Stimulated activated naive B cell treated with anti-CD40 and anti-IgM and Interleukin-4, amounts not matched to agents 10 μg/mL and 1 μg/mL and 100 μg/mL, for 72 hours (primary cell): ENCODE results near the gene BACE2.
A peak's percentile ranks its signal among the peaks of the same experiment; 100 is the strongest.
"Not testable (repeated sequence)": the region's sequence is repeated elsewhere in the genome, so short reads cannot be mapped to it uniquely, and the experiment has no call there.

Source experiments
- ATAC-seq, 2 donors: fragments of 150-1000 bp; cut with Tn5 transposase; replicated peaks; 2 replicates each; pipeline ENCODE4 v1.10.0; 2021; ENCODE audit warnings: moderate library complexity in 1 of 2
- DNase-seq: peaks from one replicate; pipeline ENCODE4 v3.0.0; 2021
- H3K27ac Mint-ChIP-seq: one replicate; pipeline ENCODE4 v1.8.0; 2022; ENCODE audit warnings: mild to moderate bottlenecking, mixed read lengths
- H3K27me3 Mint-ChIP-seq, 2 donors: one replicate each; pipeline ENCODE4 v1.8.0; 2022; ENCODE audit warnings: mixed read lengths in 2 of 2
- H3K36me3 Mint-ChIP-seq, 2 donors: one replicate each; pipeline ENCODE4 v1.8.0; 2022; ENCODE audit warnings: mixed read lengths in 2 of 2, mild to moderate bottlenecking in 1 of 2
- H3K4me1 Mint-ChIP-seq, 2 donors: one replicate each; pipeline ENCODE4 v1.8.0; 2022; ENCODE audit warnings: mixed read lengths in 2 of 2, mild to moderate bottlenecking in 1 of 2
- H3K4me3 Mint-ChIP-seq, 2 donors: one replicate each; pipeline ENCODE4 v1.8.0; 2022; ENCODE audit warnings: mild to moderate bottlenecking in 2 of 2, mixed read lengths in 2 of 2, moderate library complexity in 1 of 2
- H3K9me3 Mint-ChIP-seq, 2 donors: one replicate each; pipeline ENCODE4 v1.8.0; 2022; ENCODE audit warnings: mixed read lengths in 2 of 2, mild to moderate bottlenecking in 1 of 2

Gene BACE2

DNA sequence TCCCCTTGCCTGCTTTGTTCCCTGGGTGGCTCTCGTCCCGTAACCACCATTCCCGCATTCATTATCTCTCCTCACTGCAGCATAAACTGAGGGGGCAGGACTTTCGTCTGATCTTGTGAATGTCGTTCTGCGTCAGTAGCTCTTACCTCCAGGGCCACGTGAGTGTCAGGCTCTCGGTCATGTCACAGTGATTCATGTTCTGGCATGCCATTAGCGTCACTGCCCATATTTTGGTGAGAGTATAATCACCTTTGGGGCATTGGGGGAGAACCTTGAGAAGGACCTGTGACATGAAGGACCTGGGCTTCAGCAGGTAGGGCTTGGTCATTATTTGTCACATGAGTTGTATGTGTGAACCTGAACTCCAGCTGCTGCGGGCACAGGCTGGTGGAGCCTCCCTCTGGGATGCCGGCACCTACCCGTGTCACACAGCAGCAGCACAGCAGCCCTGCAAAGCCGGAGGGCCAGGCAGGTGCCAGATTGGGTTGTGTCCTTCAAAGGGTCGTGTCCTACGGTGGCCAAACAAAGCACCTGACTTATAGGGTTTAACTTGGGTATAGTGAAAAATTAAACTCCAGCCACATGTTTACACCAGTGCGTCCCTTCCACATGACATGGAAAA lies 68.5 kb downstream of the BACE2 start:
- H3K36me3 Mint-ChIP-seq, result peaks cover 13 to 22% of the 10 kb centered on the region in 2 donors
- H3K27me3 Mint-ChIP-seq, result no peaks in the 10 kb centered on the region
- peaks cover 19 to 28% of the 10 kb centered on the region in 2 donors for H3K4me1 Mint-ChIP-seq
- H3K4me3 Mint-ChIP-seq, result no peak overlapping the region
- no peak for ATAC-seq
- no peak for DNase-seq
- H3K27ac Mint-ChIP-seq, result peak overlapping the region; percentile 65
- no peaks in the 10 kb centered on the region for H3K9me3 Mint-ChIP-seq

DNA sequence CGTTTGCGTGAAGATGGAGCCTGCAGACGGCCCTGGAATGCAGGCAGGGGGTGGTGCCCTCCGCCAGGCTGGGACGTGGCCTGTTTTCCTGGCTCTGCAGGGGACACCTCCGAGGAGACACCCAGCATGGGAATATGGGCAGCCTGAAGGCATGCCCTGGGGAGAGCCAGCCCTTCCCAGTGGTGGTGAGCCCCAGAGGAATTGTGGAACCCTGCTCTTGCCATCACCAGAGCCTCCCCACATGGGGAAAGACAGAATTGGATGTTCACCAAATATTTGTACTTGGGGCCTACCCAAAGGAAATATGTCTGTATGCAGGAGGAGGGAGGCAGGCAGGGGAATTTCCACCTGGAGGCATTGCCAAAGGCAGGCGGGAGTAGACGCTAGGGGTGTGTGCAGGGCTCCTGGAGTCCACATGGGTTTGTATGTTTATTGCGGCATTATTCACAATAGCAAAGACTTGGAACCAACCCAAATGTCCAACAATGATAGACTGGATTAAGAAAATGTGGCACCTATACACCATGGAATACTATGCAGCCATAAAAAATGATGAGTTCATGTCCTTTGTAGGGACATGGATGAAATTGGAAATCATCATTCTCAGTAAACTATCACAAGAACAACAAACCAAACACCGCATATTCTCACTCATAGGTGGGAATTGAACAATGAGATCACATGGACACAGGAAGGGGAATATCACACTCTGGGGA lies 70.3 kb downstream of the BACE2 start:
- H3K4me1 Mint-ChIP-seq, result peaks cover 11 to 14% of the 10 kb centered on the region in 2 donors
- not testable (repeated sequence) for H3K9me3 Mint-ChIP-seq, DNase-seq, H3K27me3 Mint-ChIP-seq, H3K4me3 Mint-ChIP-seq, H3K27ac Mint-ChIP-seq, ATAC-seq
- H3K36me3 Mint-ChIP-seq, result peaks cover 13 to 22% of the 10 kb centered on the region in 2 donors

DNA sequence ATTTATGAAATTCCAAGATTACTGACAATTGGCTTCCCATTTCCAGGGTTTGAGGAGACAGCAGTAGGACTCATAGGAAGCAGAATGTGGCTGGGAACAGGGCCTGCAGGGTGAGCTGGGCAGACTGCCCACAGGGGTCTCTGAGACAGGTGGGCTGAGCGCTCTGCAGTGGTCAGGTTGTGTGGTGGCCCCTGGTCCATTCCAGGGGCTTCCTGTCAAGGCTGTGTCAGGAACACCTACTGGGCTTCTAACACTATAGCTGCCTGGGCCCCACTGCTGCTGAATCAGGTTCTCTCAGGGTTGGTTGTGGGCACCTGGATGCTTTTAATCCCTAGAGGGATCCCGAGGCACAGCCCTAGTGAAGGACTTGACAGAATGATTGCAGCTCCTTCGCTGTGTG lies 72.1 kb downstream of the BACE2 start:
- H3K27ac Mint-ChIP-seq, result no peak overlapping the region
- no peak overlapping the region for H3K4me3 Mint-ChIP-seq
- peaks cover 0 to 7% of the 10 kb centered on the region in 2 donors for H3K4me1 Mint-ChIP-seq
- peaks cover 13 to 31% of the 10 kb centered on the region in 2 donors for H3K36me3 Mint-ChIP-seq
- no peaks in the 10 kb centered on the region for H3K9me3 Mint-ChIP-seq
- no peaks in the 10 kb centered on the region for H3K27me3 Mint-ChIP-seq
- DNase-seq (no peak), ATAC-seq (no peak)

DNA sequence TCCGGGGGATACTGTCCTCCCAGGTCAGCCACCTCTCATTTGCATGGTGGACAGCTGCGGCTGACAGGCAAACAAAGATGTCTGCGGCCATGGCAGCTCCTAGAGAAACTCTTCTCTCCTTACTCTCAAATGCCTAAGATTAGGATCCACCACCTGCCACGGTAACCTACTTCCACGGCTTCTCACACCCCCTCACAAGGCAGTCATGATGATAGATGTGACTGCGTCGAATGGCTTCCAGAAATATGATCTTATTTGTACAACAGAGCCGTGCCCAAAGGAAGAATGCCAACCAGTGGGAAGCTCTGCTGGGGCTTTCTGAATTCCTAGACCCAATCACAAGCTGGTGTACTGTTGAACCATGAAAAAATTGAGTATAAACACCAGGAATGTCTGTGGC lies 73.4 kb downstream of the BACE2 start:
- no peak overlapping the region for H3K4me3 Mint-ChIP-seq
- H3K36me3 Mint-ChIP-seq, result peaks cover 17 to 35% of the 10 kb centered on the region in 2 donors
- no peaks in the 10 kb centered on the region for H3K27me3 Mint-ChIP-seq
- H3K4me1 Mint-ChIP-seq, result peaks cover 0 to 2% of the 10 kb centered on the region in 2 donors
- H3K9me3 Mint-ChIP-seq, result no peaks in the 10 kb centered on the region
- no peak for ATAC-seq
- DNase-seq, result no peak
- no peak overlapping the region for H3K27ac Mint-ChIP-seq

DNA sequence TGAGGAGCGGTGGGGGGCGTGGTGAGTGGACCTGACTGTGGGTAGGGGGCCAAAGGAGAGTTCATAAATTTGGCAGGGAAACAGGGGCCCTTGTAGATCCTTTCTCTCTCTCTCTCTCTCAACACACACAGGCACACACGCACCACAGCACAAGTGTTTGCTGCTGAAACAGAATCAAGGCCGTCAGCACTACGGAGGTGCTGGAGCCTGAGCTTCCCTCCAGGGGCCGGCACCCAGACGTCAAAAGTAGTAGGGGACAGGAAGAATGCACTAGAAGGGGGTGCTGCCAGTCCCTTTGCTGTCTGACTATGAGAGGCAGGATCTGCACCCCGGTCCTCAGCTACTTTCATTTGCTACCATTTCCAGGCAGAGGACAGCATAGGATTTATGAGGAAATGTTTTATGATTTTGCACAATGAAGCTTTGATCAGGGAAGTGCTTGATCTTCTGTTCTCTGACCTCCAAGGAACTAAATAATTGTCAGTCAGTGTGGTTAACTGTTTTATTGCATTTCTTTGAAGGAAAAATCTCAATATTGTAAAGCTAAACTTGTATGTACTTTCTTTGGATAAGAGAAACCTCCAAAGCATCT lies 74.4 kb downstream of the BACE2 start:
- Mint-ChIP-seq H3K27ac (no peak overlapping the region), H3K4me3 (no peak overlapping the region), H3K4me1 (no peaks in the 10 kb centered on the region), H3K27me3 (no peaks in the 10 kb centered on the region), H3K36me3 (peaks cover 21 to 36% of the 10 kb centered on the region in 2 donors), H3K9me3 (no peaks in the 10 kb centered on the region)
- DNase-seq, result no peak
- no peak for ATAC-seq

DNA sequence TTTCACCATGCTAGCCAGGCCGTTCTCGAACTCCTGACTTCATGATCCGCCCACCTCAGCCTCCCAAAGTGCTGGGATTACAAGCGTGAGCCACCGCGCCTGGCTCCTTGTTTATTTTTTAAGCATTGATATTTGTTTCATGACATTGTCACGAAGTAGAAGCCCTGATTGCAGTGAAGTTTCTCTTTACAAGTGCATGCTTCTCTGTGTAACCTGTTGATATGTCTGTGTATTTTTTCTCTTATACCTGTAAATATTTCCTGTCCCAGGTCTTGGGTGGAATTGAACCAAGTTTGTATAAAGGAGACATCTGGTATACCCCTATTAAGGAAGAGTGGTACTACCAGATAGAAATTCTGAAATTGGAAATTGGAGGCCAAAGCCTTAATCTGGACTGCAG lies 75.1 kb downstream of the BACE2 start:
- Mint-ChIP-seq H3K4me1 (no peaks in the 10 kb centered on the region), H3K27ac (no peak overlapping the region), H3K36me3 (peaks cover 17 to 30% of the 10 kb centered on the region in 2 donors), H3K4me3 (no peak overlapping the region), H3K9me3 (no peaks in the 10 kb centered on the region), H3K27me3 (no peaks in the 10 kb centered on the region)
- ATAC-seq (no peak), DNase-seq (no peak)

DNA sequence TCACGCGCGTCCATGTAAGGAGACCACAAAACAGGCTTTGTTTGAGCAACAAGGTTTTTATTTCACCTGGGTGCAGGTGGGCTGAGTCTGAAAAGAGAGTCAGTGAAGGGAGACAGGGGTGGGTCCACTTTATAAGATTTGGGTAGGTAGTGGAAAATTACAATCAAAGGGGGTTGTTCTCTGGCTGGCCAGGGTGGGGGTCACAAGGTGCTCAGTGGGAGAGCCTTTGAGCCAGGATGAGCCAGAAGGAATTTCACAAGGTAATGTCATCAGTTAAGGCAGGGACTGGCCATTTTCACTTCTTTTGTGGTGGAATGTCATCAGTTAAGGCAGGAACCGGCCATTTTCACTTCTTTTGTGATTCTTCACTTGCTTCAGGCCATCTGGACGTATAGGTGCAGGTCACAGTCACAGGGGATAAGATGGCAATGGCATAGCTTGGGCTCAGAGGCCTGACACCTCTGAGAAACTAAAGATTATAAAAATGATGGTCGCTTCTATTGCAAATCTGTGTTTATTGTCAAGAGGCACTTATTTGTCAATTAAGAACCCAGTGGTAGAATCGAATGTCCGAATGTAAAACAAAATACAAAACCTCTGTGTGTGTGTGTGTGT lies 76.4 kb downstream of the BACE2 start:
- not testable (repeated sequence) for H3K4me3 Mint-ChIP-seq, ATAC-seq, H3K9me3 Mint-ChIP-seq, H3K27me3 Mint-ChIP-seq, H3K4me1 Mint-ChIP-seq, H3K27ac Mint-ChIP-seq, DNase-seq
- H3K36me3 Mint-ChIP-seq, result peaks cover 23 to 36% of the 10 kb centered on the region in 2 donors

DNA sequence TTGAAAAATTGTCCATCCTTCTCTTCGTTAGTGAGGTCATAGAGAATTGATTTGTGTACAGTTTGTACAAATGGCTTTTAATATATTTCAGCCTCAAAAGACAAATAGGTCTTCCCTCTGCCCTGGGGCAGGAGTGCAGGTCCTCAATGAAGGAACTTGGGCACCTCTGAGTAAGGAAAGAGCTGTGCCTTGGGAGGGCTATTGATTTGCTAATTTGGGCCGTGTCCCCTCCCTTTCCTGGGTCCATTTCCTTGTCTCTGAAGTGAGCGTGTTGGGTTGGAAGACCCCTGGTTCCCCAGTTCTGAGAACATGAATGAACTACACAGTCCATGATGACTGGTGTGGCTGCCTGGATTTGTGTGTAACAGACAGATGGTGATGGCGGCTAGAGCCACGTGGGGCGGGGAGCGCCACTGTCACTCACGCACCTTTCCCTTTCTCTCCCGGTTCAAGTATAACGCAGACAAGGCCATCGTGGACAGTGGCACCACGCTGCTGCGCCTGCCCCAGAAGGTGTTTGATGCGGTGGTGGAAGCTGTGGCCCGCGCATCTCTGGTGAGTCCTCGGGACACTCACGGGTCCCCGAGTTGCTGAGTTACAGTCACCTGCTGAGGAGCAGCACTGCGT lies 77.7 kb downstream of the BACE2 start:
- H3K9me3 Mint-ChIP-seq, result no peaks in the 10 kb centered on the region
- H3K27ac Mint-ChIP-seq, result no peak overlapping the region
- peaks cover 0 to 3% of the 10 kb centered on the region in 2 donors for H3K4me1 Mint-ChIP-seq
- no peak for ATAC-seq
- H3K27me3 Mint-ChIP-seq, result no peaks in the 10 kb centered on the region
- H3K4me3 Mint-ChIP-seq, result no peak overlapping the region
- peaks cover 22 to 35% of the 10 kb centered on the region in 2 donors for H3K36me3 Mint-ChIP-seq
- DNase-seq, result no peak

DNA sequence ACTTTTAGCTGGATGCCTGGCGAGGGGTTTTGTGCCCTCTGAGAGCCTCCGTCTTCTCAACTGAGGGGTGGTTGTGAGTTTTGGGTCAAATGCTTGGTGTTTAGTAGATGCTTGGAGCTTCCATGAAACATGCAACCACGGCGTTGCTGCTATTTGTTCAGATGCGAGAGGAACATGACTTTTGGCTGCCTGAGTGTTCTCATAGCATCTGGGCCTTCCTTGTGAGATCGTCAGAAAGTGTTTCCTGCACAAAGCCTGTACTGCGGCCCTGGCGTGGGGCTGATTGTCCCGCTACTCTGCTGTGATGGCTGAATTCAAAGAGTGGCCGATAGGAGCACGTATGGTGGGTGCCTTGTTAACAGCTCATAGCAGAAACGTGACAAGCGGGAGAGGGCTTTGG lies 78.8 kb downstream of the BACE2 start:
- Mint-ChIP-seq H3K27me3 (no peaks in the 10 kb centered on the region), H3K9me3 (no peaks in the 10 kb centered on the region), H3K36me3 (peaks cover 27 to 44% of the 10 kb centered on the region in 2 donors), H3K4me3 (no peak overlapping the region), H3K27ac (no peak overlapping the region), H3K4me1 (peaks cover 0 to 3% of the 10 kb centered on the region in 2 donors)
- ATAC-seq (no peak), DNase-seq (no peak)

DNA sequence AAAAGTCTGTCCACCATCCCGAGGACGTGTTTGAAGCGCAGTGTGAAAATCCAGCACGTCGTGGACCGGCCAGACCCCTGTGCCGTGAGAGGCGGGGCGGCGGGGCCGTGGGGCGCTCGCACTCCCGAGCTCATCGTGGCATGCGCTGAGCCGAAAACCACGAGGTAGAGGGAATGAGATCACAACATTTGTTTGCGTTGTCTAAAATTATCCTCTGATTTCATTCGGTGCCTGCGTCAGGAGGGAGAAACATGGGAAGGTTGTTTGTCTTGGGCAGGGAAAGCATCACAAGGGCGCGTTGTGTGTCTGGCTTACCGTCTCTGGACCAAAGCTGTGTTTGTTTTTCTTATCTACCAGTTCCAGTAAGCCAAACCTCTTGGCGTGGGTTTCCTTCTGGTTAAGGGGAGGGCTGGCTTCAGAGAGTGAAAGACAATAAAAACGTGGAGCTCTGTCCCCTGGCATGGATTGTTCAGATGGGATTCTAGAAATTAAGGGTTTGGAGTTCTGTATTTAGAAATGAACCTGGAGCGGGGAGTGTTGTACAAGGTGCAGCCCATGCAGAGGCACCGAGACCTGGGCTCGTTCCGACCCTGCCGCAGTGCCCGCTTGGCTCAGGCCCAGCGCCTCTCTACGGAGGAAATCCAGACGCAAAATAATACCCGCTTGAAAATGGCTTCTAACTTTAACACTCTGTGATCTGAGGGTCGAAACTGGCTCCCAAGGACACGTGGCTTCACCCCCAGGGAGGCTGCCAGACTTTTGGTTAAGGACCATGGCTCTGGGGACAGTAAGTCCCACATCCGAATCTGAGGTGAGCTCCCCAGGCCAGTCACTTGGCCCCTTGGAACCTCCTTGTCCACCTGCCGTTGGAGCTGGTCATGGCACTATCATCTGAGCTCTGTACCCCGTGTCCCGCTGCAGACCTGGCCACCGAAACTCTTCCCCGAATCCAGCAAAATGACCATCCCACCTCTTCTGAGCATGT lies 79.9 kb downstream of the BACE2 start:
- Mint-ChIP-seq H3K27me3 (no peaks in the 10 kb centered on the region), H3K27ac (no peak overlapping the region)

DNA sequence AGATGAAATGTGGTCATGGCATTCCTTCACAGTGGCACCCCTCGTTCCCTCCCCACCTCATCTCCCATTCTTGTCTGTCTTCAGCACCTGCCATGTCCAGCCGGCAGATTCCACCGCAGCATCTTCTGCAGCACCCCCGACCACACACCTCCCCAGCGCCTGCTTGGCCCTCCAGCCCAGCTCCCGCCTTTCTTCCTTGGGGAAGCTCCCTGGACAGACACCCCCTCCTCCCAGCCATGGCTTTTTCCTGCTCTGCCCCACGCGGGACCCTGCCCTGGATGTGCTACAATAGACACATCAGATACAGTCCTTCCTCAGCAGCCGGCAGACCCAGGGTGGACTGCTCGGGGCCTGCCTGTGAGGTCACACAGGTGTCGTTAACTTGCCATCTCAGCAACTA lies 81.5 kb downstream of the BACE2 start:
- Mint-ChIP-seq H3K9me3 (peaks cover 3 to 4% of the 10 kb centered on the region in 2 donors), H3K27ac (no peak overlapping the region), H3K36me3 (peaks cover 42 to 55% of the 10 kb centered on the region in 2 donors), H3K4me1 (peaks cover 0 to 7% of the 10 kb centered on the region in 2 donors), H3K27me3 (no peaks in the 10 kb centered on the region), H3K4me3 (no peak overlapping the region)
- ATAC-seq (no peak), DNase-seq (no peak)

More for the DNA sequence above, 79.9 kb downstream of the BACE2 start:
- Mint-ChIP-seq H3K36me3 (peaks cover 34 to 55% of the 10 kb centered on the region in 2 donors), H3K4me1 (peaks cover 0 to 3% of the 10 kb centered on the region in 2 donors), H3K4me3 (no peak overlapping the region), H3K9me3 (no peaks in the 10 kb centered on the region)
- DNase-seq, result no peak
- no peak for ATAC-seq

DNA sequence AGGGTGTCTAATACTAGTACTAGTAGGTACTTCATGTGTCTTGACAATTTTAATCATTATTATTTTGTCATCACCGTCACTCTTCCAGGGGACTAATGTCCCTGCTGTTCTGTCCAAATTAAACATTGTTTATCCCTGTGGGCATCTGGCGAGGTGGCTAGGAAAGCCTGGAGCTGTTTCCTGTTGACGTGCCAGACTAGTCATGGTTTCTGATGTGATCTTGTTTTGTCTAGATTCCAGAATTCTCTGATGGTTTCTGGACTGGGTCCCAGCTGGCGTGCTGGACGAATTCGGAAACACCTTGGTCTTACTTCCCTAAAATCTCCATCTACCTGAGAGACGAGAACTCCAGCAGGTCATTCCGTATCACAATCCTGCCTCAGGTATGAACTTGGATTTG lies 82.6 kb downstream of the BACE2 start:
- H3K27ac Mint-ChIP-seq, result no peak overlapping the region
- DNase-seq (no peak), ATAC-seq (no peak)
- H3K9me3 Mint-ChIP-seq, result peaks cover 4 to 5% of the 10 kb centered on the region in 2 donors
- H3K36me3 Mint-ChIP-seq, result peaks cover 49 to 61% of the 10 kb centered on the region in 2 donors
- H3K4me1 Mint-ChIP-seq, result peaks cover 0 to 8% of the 10 kb centered on the region in 2 donors
- H3K27me3 Mint-ChIP-seq, result no peaks in the 10 kb centered on the region
- H3K4me3 Mint-ChIP-seq, result no peak overlapping the region

DNA sequence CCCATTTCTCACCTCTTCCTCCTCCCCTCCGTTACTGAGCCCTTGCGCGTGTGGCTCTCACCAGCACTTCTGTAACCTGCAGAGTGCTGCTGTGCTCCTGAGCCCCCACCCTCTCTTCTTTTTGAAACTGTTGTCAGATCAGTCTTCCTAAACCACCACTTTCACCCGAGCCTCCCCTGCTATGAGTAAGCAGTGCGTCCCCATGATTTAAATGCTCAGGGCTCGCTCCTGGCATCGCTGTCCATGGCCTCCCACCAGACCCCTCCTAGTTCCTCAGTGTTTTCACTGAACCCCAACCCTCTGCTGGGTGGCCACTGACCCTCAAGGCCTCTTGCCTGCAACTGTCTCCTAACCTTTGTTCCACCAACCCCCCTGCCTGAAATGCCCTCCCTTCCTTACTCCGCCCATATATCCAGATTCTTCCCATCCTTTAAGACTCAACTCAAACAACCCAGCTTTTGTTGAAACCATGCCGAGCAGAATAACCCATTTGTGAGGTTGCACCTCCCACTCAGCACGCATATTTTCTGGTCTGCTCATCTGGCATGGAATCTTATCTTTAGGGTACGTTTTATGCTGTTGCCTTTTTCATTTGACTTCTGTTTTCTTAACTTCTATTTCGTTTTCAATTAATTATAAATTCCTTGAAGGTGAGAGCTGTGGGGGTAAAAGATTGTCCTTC lies 84.1 kb downstream of the BACE2 start:
- Mint-ChIP-seq H3K36me3 (peaks cover 52 to 64% of the 10 kb centered on the region in 2 donors), H3K27me3 (no peaks in the 10 kb centered on the region)
- no peak for DNase-seq

More for the DNA sequence above, 84.1 kb downstream of the BACE2 start:
- no peak overlapping the region for H3K4me3 Mint-ChIP-seq
- no peak for ATAC-seq
- H3K27ac Mint-ChIP-seq, result no peak overlapping the region
- H3K4me1 Mint-ChIP-seq, result peaks cover 0 to 8% of the 10 kb centered on the region in 2 donors
- H3K9me3 Mint-ChIP-seq, result peaks cover 11 to 14% of the 10 kb centered on the region in 2 donors
